IgD-negative memory B cell (primary cell): Measurements from ENCODE around the gene TFDP2. TPM values are rescaled to one million over a fixed set of nuclear protein-coding genes. Genes with fewer than 3 reads are reported as not detected.
"Not testable (repeated sequence)": the region's sequence is repeated elsewhere in the genome, so short reads cannot be mapped to it uniquely, and the experiment has no call there.

Source experiments
- H3K27ac Mint-ChIP-seq, 3 donors: one replicate each; pipeline ENCODE4 v1.8.0; 2020 to 2022; ENCODE audit warnings: mild to moderate bottlenecking in 3 of 3, mixed read lengths in 3 of 3, moderate library complexity in 1 of 3
- H3K27me3 Mint-ChIP-seq: one replicate; pipeline ENCODE4 v1.8.0; 2021; ENCODE audit warnings: mixed read lengths
- H3K36me3 Mint-ChIP-seq: one replicate; pipeline ENCODE4 v1.8.0; 2020; ENCODE audit warnings: mild to moderate bottlenecking, mixed read lengths
- H3K4me1 Mint-ChIP-seq, 3 donors: one replicate each; pipeline ENCODE4 v1.8.0; 2020 to 2022; ENCODE audit warnings: mixed read lengths in 3 of 3, mild to moderate bottlenecking in 1 of 3
- H3K4me3 Mint-ChIP-seq, 4 donors: one replicate each; pipeline ENCODE4 v1.8.0; 2020 to 2022; ENCODE audit warnings: mild to moderate bottlenecking in 4 of 4, mixed read lengths in 4 of 4, moderate library complexity in 3 of 4
- H3K9me3 Mint-ChIP-seq, 3 donors: one replicate each; pipeline ENCODE4 v1.8.0; 2020 to 2021; ENCODE audit warnings: mixed read lengths in 3 of 3, mild to moderate bottlenecking in 1 of 3
- polyA plus RNA-seq: library from polyadenylated mRNA; unstranded; fragments of 300-500 nt; fragmentation: Illumina TruSeq; gene quantifications from one replicate; pipeline ENCODE4 v1.2.3, GENCODE V29; 2021

Gene TFDP2
- polyA plus RNA-seq, 1 donor from 2014 or later, result 29.7 TPM

DNA sequence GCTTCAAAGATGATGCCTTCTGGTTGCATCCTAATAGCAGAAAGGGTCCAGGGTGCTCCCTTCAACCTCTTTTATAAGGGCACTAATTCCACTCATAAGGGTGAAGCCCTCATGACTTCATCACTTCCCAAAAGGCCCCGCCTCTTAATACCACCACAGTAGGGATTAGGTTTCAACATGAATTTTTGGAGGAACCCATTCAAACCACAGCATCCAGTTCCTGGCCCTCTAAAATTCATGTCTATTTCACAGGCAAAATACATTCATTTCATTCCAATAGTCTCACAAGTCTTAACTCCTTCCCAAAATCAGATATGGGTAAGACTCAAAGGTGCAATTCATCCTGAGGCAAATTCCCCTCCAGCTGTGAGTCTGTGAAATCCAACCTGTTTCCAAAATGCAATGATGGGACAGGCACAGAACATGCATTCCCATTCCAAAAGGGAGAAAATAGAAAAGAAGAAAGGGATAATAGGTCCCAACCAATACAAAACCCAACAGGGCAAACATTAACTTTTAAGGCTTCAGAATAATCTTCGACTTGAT is 148.9 kb downstream of the TFDP2 start:
- no peak overlapping the region for H3K4me3 Mint-ChIP-seq
- H3K4me1 Mint-ChIP-seq, result peaks cover 0 to 2% (median 0%) of the 10 kb centered on the region in 3 donors
- no peaks in the 10 kb centered on the region for H3K9me3 Mint-ChIP-seq
- H3K36me3 Mint-ChIP-seq, result peaks cover 3% of the 10 kb centered on the region
- no peak overlapping the region for H3K27ac Mint-ChIP-seq
- no peaks in the 10 kb centered on the region for H3K27me3 Mint-ChIP-seq

DNA sequence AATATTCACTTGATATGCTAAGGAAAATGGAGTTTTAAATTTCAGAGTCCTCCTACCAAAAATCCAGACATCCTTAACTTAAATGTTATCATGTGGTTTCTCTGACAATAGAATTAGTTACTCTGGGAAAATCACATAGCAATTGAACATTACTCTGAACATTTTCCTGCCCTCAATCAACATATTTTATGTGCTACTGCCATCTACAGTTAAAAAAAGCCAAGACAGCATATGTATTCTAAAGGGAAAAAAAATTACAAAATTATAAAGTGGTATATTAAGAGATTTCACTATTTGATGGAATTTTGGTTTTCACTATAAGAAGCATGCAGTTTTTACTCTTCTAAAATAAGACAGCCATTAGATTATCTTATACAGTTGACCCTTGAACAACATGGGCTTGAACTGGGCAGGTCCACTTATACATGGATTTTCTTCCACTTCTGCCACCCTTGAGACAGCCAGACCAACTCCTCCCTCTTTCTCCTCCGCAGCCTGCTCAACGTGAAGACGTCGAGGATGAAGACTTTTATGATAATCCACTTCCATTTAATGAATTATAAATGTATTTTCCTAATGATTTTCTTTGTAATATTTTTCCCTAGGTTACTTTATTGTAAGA is 150.6 kb downstream of the TFDP2 start:
- Mint-ChIP-seq H3K4me3 (no peak overlapping the region), H3K9me3 (no peaks in the 10 kb centered on the region), H3K36me3 (peaks cover 3% of the 10 kb centered on the region), H3K27ac (no peak overlapping the region), H3K27me3 (no peaks in the 10 kb centered on the region), H3K4me1 (peaks cover 0 to 2% (median 0%) of the 10 kb centered on the region in 3 donors)

DNA sequence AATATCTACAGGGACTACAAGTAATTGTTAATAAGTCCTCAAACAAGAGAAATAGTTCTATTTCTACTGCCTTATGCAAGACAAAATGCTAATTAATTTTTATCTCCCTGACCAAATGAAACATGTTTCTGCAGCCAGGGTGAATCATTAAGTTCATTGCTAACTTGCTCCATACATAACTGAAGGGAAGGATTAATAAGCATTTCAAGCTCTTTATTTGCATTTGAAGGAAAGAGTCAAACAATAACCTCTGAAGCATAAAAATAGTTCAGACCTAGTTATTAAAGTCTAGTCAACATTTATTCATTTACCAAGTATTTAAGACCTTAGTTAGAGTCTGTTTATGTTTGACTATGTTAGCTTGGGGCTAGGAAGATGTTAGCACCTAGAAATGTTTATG is 152.9 kb downstream of the TFDP2 start:
- Mint-ChIP-seq H3K4me3 (no peak overlapping the region), H3K9me3 (no peaks in the 10 kb centered on the region), H3K36me3 (peaks cover under 1% of the 10 kb centered on the region), H3K27me3 (no peaks in the 10 kb centered on the region), H3K4me1 (peaks cover 0 to 5% (median 3%) of the 10 kb centered on the region in 3 donors), H3K27ac (no peak overlapping the region)

DNA sequence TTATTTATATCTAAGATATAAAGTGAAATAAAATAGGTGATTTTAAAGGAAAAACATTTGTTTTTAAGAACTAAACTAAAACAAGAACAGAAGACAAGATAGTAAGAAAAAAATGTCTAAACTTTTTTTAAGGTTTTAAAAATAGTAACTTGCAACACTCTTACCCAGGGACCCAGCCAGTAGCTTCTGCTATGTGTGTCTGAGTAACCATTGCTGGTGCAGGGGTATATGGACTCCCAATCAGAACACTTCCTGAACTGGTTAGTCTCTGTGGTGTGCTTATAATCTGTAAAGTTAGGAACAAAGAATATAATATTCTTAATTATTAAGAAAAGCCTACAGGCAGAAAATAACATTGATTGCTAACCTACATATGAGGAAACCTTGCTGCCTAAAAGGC is 154.5 kb downstream of the TFDP2 start:
- no peaks in the 10 kb centered on the region for H3K36me3 Mint-ChIP-seq
- H3K27ac Mint-ChIP-seq, result no peak overlapping the region
- peaks cover 0 to 5% (median 3%) of the 10 kb centered on the region in 3 donors for H3K4me1 Mint-ChIP-seq
- H3K27me3 Mint-ChIP-seq, result no peaks in the 10 kb centered on the region
- no peak overlapping the region for H3K4me3 Mint-ChIP-seq
- H3K9me3 Mint-ChIP-seq, result no peaks in the 10 kb centered on the region

DNA sequence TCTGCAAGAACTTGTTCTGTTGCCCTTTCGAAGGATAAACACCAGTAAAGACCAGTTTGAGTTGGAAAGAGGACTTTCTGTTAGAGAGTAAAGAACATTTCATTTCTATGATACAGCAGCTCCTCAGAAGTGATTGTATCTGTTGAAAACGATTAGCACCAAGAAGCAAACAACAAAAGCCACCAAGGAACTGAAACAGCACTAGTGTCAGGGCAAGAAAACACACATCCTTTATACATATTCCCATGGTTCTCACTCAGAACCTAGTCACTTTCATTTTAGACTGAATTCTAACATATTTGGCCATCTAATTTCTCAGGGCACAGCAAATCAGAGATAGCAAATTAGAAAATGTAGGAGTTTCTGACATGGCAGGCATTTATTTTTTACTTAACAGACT is 156.8 kb downstream of the TFDP2 start:
- peak overlapping the region in 1 of 3 donors; percentile 74 for H3K27ac Mint-ChIP-seq

DNA sequence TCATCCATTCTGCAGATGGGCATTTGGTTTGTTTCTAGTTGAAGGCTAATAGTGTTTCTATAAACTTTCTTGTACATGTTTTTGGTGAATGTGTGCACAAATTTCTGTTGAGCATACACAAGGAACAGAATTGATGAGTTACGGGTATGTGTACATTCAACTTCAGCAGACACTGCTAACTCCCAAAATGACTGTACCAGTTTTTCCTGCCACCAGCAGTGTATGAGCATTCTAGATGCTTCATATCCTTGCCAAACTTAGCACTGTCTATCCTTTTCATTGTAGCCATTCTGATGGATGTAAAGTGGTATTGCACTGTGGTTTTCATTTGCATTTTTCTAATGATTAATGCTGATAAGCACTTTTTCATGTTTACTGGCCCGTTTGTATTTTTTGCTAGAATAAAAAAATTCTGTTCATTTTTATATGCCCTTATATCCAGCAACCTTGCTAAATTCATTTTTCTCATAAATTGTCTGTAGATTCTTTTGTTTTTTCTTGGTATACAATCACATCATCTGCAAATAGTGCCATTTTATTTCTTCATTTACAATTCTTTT is 162.7 kb downstream of the TFDP2 start:
- no peak overlapping the region for H3K4me3 Mint-ChIP-seq
- H3K9me3 Mint-ChIP-seq, result peaks cover 0 to 3% (median 0%) of the 10 kb centered on the region in 3 donors
- peaks cover 11% of the 10 kb centered on the region for H3K36me3 Mint-ChIP-seq
- H3K27ac Mint-ChIP-seq, result peak overlapping the region in 1 of 3 donors; percentile 59
- peaks cover 0 to 1% (median 1%) of the 10 kb centered on the region in 3 donors for H3K4me1 Mint-ChIP-seq
- no peaks in the 10 kb centered on the region for H3K27me3 Mint-ChIP-seq

More for the DNA sequence above, 156.8 kb downstream of the TFDP2 start:
- Mint-ChIP-seq H3K4me1 (peaks cover 0 to 4% (median 3%) of the 10 kb centered on the region in 3 donors), H3K4me3 (peak overlapping the region in 1 of 4 donors; percentile 2), H3K9me3 (no peaks in the 10 kb centered on the region), H3K27me3 (no peaks in the 10 kb centered on the region), H3K36me3 (peaks cover 8% of the 10 kb centered on the region)

DNA sequence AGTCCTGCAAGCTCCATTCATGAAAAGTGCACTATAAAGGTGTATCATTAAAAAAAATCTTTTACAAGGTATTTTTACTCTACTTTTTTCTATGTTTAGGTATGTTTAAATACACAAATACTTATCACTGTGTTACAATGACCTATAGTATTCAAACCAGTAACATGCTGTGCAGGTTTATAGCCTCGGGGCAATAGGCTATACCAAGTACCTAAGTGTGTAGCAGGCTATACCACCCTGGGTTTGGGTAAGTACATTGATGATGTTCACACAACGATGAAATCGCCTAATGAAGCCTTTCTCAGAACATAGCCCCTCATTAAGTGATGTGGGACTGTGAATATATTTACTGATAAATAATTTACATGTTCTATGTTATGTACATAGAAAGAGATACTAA is 168.3 kb downstream of the TFDP2 start:
- H3K4me1 Mint-ChIP-seq, result no peaks in the 10 kb centered on the region
- no peak overlapping the region for H3K4me3 Mint-ChIP-seq
- H3K36me3 Mint-ChIP-seq, result peaks cover 11% of the 10 kb centered on the region
- no peaks in the 10 kb centered on the region for H3K27me3 Mint-ChIP-seq
- peaks cover 0 to 3% (median 0%) of the 10 kb centered on the region in 3 donors for H3K9me3 Mint-ChIP-seq
- no peak overlapping the region for H3K27ac Mint-ChIP-seq

DNA sequence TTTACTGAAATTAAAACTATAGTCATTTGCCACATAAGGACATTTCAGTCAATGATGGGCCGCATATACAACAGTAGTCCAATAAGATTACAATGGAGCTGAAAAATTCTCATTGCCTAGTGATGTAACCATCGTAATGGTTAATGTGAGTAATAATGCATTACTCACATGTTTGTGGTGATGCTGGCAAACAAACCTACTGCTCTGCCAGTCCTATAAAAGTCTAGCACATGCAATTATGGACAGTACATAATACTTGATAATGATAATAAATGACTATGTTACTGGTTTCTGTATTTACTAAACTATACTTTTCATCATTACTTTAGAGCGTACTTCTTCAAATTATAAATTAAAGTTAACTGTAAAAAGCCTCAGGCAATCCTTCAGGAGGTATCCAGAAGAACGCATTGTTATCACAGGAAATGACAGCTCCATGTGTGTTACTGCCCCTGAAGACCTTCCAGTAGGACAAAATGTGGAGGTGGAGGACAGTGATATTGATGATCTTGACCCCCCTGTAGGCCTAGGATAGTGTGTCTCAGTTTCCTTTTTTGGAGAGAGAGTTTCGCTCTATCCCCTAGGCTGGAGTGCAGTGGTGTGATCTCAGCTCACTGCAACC is 170.2 kb downstream of the TFDP2 start:
- Mint-ChIP-seq H3K4me3 (no peak overlapping the region), H3K27me3 (no peaks in the 10 kb centered on the region), H3K36me3 (peaks cover 8% of the 10 kb centered on the region), H3K27ac (no peak overlapping the region), H3K4me1 (no peaks in the 10 kb centered on the region), H3K9me3 (no peaks in the 10 kb centered on the region)

DNA sequence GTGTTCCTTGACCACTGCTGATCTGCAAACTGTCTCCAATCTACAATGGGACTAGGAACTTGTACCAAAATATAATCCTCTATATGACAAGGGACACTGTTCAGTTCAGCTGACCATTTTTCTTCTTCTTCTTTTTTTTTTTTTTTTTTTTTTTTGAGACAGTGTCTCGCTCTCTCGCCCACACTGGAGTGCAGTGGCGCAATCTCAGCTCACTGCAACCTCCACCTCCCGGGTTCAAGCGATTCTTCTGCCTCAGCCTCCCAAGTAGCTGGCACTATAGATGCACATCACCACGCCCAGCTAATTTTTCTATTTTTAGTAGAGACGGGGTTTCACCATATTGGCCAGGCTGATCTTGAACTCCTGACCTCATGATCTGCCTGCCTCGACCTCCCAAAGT is 174.6 kb downstream of the TFDP2 start:
- peaks cover 12% of the 10 kb centered on the region for H3K36me3 Mint-ChIP-seq
- not testable (repeated sequence) for H3K27ac Mint-ChIP-seq, H3K9me3 Mint-ChIP-seq, H3K27me3 Mint-ChIP-seq, H3K4me1 Mint-ChIP-seq, H3K4me3 Mint-ChIP-seq

DNA sequence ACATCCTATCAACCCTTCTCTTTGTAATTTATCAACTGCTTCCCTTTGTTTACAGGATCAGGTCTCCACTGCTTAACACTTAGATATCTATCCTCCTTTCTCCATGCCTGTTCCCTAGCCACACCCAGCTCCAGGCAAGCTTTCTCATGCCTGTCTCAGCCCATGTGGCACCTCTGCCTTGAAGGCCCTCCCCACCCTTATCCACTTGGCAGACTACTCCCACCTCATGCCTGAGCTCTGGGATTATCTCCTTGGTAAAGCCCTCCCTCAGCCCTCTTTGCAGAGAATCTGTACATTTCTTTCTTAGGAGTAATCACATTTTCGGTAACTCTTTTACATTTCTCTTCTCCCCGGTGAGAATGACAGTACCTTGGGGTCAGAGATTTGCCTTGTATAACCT is 176.9 kb downstream of the TFDP2 start:
- H3K27me3 Mint-ChIP-seq, result no peaks in the 10 kb centered on the region
- peaks cover 11% of the 10 kb centered on the region for H3K36me3 Mint-ChIP-seq
- no peak overlapping the region for H3K4me3 Mint-ChIP-seq
- no peaks in the 10 kb centered on the region for H3K9me3 Mint-ChIP-seq
- H3K4me1 Mint-ChIP-seq, result no peaks in the 10 kb centered on the region
- H3K27ac Mint-ChIP-seq, result no peak overlapping the region

DNA sequence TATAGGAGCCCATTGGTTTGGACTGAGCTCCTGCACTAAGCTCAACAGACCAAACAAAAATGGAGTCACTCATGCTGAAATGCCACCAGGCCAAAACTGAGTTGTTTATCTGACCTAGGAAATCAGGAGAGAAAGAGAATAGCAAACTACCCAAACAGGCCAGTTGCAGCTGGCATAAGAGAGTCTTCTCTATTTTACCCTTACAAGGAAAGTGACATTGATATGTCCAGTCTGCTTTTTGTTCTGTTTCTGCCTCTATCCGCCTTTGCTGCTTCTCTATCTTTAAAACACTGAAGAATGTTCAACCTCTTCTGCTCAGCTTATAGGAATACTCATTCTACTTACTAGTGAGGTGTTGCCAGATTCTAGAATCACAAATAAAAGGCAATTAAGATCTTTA is 177.8 kb downstream of the TFDP2 start:
- H3K4me1 Mint-ChIP-seq, result no peaks in the 10 kb centered on the region
- no peak overlapping the region for H3K27ac Mint-ChIP-seq
- H3K36me3 Mint-ChIP-seq, result peaks cover 9% of the 10 kb centered on the region
- H3K9me3 Mint-ChIP-seq, result no peaks in the 10 kb centered on the region
- H3K4me3 Mint-ChIP-seq, result no peak overlapping the region
- no peaks in the 10 kb centered on the region for H3K27me3 Mint-ChIP-seq

DNA sequence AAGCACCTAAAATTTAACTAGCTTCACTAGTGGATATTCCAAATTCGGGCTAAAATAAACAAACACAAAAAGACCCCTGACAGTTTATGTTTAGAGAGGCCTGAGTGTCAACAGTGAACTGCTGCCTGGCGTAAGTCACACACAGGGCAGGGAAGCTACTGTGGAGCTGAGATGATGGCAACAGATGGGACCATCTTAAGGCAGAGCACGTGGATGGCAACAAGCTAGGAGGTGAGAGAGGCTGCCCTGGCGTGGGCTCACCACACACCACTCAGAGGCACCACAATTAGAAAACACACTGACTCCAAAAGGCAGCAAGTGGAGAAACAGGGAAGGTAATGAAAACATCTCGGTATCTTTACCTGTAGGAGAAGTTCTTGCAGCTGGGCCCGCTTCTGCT is 179.6 kb downstream of the TFDP2 start:
- Mint-ChIP-seq H3K4me3 (no peak overlapping the region), H3K27me3 (no peaks in the 10 kb centered on the region), H3K36me3 (peaks cover 6% of the 10 kb centered on the region), H3K9me3 (no peaks in the 10 kb centered on the region), H3K27ac (peak overlapping the region in 1 of 3 donors; percentile 46), H3K4me1 (no peaks in the 10 kb centered on the region)

DNA sequence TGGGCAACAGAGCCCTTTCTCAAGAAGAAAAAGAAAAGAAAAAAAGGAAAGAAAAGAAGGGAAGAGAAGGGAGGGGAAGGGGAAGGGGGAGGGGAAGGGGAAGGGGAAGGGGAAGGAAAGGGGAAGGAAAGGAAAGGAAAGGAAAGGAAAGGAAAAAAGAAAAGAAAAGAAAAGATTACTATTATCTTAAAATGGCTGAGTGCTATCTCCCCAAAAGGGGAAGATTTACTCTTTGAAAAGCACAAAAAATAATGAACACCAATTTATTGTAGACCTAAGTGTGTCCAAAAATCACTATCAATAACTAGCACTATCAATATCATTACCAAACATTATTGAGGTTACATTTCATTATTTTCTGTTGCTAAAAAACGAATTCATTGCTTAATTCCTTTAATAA is 183.9 kb downstream of the TFDP2 start:
- Mint-ChIP-seq H3K27me3 (no peaks in the 10 kb centered on the region), H3K4me3 (no peak overlapping the region), H3K4me1 (no peaks in the 10 kb centered on the region), H3K9me3 (no peaks in the 10 kb centered on the region), H3K27ac (no peak overlapping the region), H3K36me3 (peaks cover 4% of the 10 kb centered on the region)

DNA sequence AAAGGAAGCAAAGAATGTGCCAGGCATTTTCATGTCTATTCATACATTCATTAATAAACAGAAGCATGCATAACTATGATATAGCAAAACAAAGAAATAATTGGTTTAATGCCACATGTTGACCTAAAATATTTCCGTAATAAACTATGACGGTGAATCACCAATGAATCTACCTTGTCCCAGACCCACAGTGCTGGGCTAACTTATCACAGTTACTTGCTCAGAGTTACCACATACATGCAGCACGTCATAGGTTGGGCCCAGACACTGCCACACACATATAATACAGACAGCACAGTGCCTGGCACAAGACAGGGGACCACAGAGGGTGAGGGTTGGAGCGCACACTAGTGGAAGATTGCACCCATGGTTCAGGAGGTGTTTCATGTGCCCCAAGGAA is 186.0 kb downstream of the TFDP2 start:
- no peaks in the 10 kb centered on the region for H3K4me1 Mint-ChIP-seq
- H3K4me3 Mint-ChIP-seq, result no peak overlapping the region
- no peaks in the 10 kb centered on the region for H3K27me3 Mint-ChIP-seq
- H3K36me3 Mint-ChIP-seq, result peaks cover 8% of the 10 kb centered on the region
- H3K27ac Mint-ChIP-seq, result no peak overlapping the region
- no peaks in the 10 kb centered on the region for H3K9me3 Mint-ChIP-seq

DNA sequence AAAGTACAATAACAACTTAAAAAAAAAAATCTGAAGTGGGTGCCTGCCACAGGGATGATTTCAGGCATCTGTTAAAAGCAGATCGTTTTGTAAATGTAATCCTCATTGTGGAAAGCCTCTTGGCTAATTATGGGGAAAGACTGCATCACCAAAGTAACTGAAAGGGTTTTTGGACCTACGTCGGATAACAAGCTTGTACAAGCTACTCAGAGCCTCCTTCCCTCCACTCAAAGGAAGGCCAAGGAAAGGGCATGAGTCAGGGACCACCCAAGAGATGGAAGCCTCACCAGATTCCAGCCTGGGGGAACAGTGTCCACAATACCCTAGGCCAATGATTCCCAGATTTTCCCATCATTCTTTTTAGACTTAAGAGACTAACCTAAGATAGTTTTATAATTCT is 188.6 kb downstream of the TFDP2 start:
- H3K4me3 Mint-ChIP-seq, result no peak overlapping the region

More for the DNA sequence above, 188.6 kb downstream of the TFDP2 start:
- H3K36me3 Mint-ChIP-seq, result peaks cover 7% of the 10 kb centered on the region
- no peaks in the 10 kb centered on the region for H3K4me1 Mint-ChIP-seq
- H3K9me3 Mint-ChIP-seq, result no peaks in the 10 kb centered on the region
- no peak overlapping the region for H3K27ac Mint-ChIP-seq
- H3K27me3 Mint-ChIP-seq, result no peaks in the 10 kb centered on the region
